B cell (primary cell): ENCODE results near the gene SESTD1. TPM values are rescaled to one million over a fixed set of nuclear protein-coding genes. Genes with fewer than 3 reads are reported as not detected.

Experiments used
- ATAC-seq: fragments of 200-7000 bp; cut with Tn5 transposase; one replicate; pipeline ENCODE4 v1.10.0; 2021; ENCODE audit warnings: low read depth, mild to moderate bottlenecking, moderate number of reproducible peaks, moderate library complexity
- CTCF ChIA-PET: fragments of 350-600 bp; sonication (Branson Sonifier 250); formaldehyde crosslinking; loops from one replicate; lab custom pipeline; 2021; ENCODE audit warnings: antibody characterized with exemption, inconsistent platforms; lab: Charles Lee
- POLR2A ChIA-PET: fragments of 350-600 bp; sonication (Branson Sonifier 250); formaldehyde crosslinking; loops from one replicate; lab custom pipeline; 2021; ENCODE audit warnings: antibody characterized with exemption; lab: Charles Lee
- DNase-seq: peaks from one replicate; pipeline ENCODE4 v3.0.0; 2013
- H2AFZ ChIP-seq: 2 replicates; pipeline ENCODE4 v1.6.1; 2012; ENCODE audit warnings: mild to moderate bottlenecking, low read depth, low read length; ENCODE audit not compliant: insufficient read depth, poor library complexity, severe bottlenecking
- H3K27ac ChIP-seq, 2 donors: 1 replicate in 1 of 2; 2 replicates in 1 of 2; pipeline ENCODE4 v1.5.1; 2012 to 2013; ENCODE audit warnings: low read length in 2 of 2, mild to moderate bottlenecking in 2 of 2, moderate library complexity in 1 of 2
- H3K27me3 ChIP-seq, 4 experiments: fragments of 200-600 bp in 1 of 4; sonication (generic) in 1 of 4; replicated peaks in 1 of 4; 1 replicate in 2 of 4; 2 replicates in 2 of 4; pipeline versions ENCODE4 v1.6.1 to v1.7.0; 2013 to 2016; ENCODE audit warnings: low read length in 3 of 4, mild to moderate bottlenecking in 2 of 4, mixed read lengths in 1 of 4, moderate library complexity in 1 of 4; ENCODE audit not compliant: insufficient read depth in 4 of 4, control insufficient read depth in 3 of 4; ENCODE audit errors: control extremely low read depth in 1 of 4
- H3K36me3 ChIP-seq, 2 experiments: replicated peaks in 1 of 2; 1 replicate in 1 of 2; 2 replicates in 1 of 2; pipeline versions ENCODE4 v1.6.1 to v1.7.1; 2013; ENCODE audit warnings: low read length in 1 of 2; ENCODE audit not compliant: insufficient read depth in 2 of 2, control insufficient read depth in 1 of 2; ENCODE audit errors: control extremely low read depth in 1 of 2, extremely low read depth in 1 of 2
- H3K4me1 ChIP-seq, 2 donors: fragments of 200-600 bp in 1 of 2; sonication (generic) in 1 of 2; 1 replicate in 1 of 2; 2 replicates in 1 of 2; pipeline versions ENCODE4 v1.5.1 to v1.6.1; 2013 to 2017; ENCODE audit warnings: low read length in 2 of 2; ENCODE audit not compliant: control insufficient read depth in 2 of 2, insufficient read depth in 2 of 2
- H3K4me2 ChIP-seq: replicated peaks from 2 replicates; pipeline ENCODE3; 2012; ENCODE audit warnings: mild to moderate bottlenecking, low read depth, low read length; ENCODE audit not compliant: poor library complexity, severe bottlenecking
- H3K4me3 ChIP-seq, 5 experiments: fragments of 200-600 bp in 1 of 5; sonication (generic) in 1 of 5; 1 replicate in 3 of 5; 2 replicates in 2 of 5; pipeline versions ENCODE4 v1.5.1 to v1.7.0; 2011 to 2016; ENCODE audit warnings: low read length in 4 of 5, mild to moderate bottlenecking in 4 of 5, low read depth in 2 of 5, control low read depth in 1 of 5, moderate library complexity in 1 of 5; ENCODE audit not compliant: insufficient read depth in 1 of 5; ENCODE audit errors: control extremely low read depth in 1 of 5, extremely low read depth in 1 of 5
- H3K79me2 ChIP-seq: fragments of 200-600 bp; sonication (generic); one replicate; pipeline ENCODE4 v1.6.0; 2016; ENCODE audit warnings: low read length; ENCODE audit not compliant: control insufficient read depth, insufficient read depth
- H3K9ac ChIP-seq: fragments of 200-600 bp; sonication (generic); 2 replicates; pipeline ENCODE4 v1.6.1; 2017; ENCODE audit warnings: mild to moderate bottlenecking, low read length, moderate library complexity
- H3K9me3 ChIP-seq, 3 donors: one replicate each; pipeline versions ENCODE4 v1.6.1 to v1.7.1; 2013; ENCODE audit warnings: low read length in 2 of 3; ENCODE audit not compliant: control insufficient read depth in 2 of 3, insufficient read depth in 1 of 3; ENCODE audit errors: control extremely low read depth in 1 of 3
- H4K20me1 ChIP-seq: 2 replicates; pipeline ENCODE4 v1.6.0; 2012; ENCODE audit warnings: mild to moderate bottlenecking, low read length; ENCODE audit not compliant: insufficient read depth, control insufficient read depth, poor library complexity, severe bottlenecking
- H3K27ac Mint-ChIP-seq: one replicate; pipeline ENCODE4 v1.8.0; 2021; ENCODE audit warnings: mixed read lengths
- H3K27me3 Mint-ChIP-seq: one replicate; pipeline ENCODE4 v1.8.0; 2021; ENCODE audit warnings: mixed read lengths
- H3K4me1 Mint-ChIP-seq: one replicate; pipeline ENCODE4 v1.8.0; 2021; ENCODE audit warnings: mixed read lengths
- H3K4me3 Mint-ChIP-seq: one replicate; pipeline ENCODE4 v1.8.0; 2021; ENCODE audit warnings: mixed read lengths
- H3K9me3 Mint-ChIP-seq: one replicate; pipeline ENCODE4 v1.8.0; 2022; ENCODE audit warnings: mixed read lengths; ENCODE audit not compliant: insufficient read depth
- CTCF ChIP-seq: fragments of 200-600 bp; IDR thresholded peaks from one replicate; pipeline ENCODE4 v1.8.0; 2022; ENCODE audit warnings: antibody characterized with exemption, mild to moderate bottlenecking
- EZH2 ChIP-seq: IDR thresholded peaks from 2 replicates; pipeline ENCODE4 v1.6.1; 2012; ENCODE audit warnings: borderline replicate concordance, low read depth, mild to moderate bottlenecking, moderate library complexity, low read length; ENCODE audit not compliant: insufficient read depth, poor library complexity, severe bottlenecking
- WGBS: methylation state at CpG from one replicate; pipeline ENCODE4 v1.1.5; 2013; ENCODE audit warnings: missing lambda C conversion rate; ENCODE audit not compliant: insufficient coverage; 5-methylcytosine and 5-hydroxymethylcytosine counted together
- intact Hi-C: fragments of 100-400 bp; cut with micrococcal nuclease; formaldehyde crosslinking; loops from one replicate; pipeline ENCODE4 v1.10.0; 2022
- polyA plus RNA-seq: library from polyadenylated mRNA; depleted of rRNA; stranded (reverse); fragments of >200 nt; gene quantifications from 2 replicates; pipeline ENCODE4 v1.2.3, GENCODE V29; 2012
- total RNA-seq, 2 donors: library from RNA; stranded (reverse); fragments of 120-200 nt in 1 of 2; gene quantifications; 1 replicate in 1 of 2; 2 replicates in 1 of 2; pipeline versions ENCODE4 v1.2.3 to v1.2.4, GENCODE V29; 2013 to 2022

Gene SESTD1
- total and polyA plus RNA-seq, 2 donors (not counting 1 experiment from before 2014, with no cell fraction given): 52.0 to 66.1 TPM

GRCh38 chr2:179191110-179191509 lies 73.5 kb downstream of the SESTD1 start:
- TF ChIP-seq CTCF (no peak), EZH2 (no peak)
- CTCF ChIA-PET: no interaction called here
- H3K27ac Mint-ChIP-seq: no peak overlapping the region
- peaks cover 97% of the 10 kb centered on the region for H3K79me2 ChIP-seq
- peaks cover 41% of the 10 kb centered on the region for H4K20me1 ChIP-seq
- 86% methylated on average over 1 of the region's 2 CpGs for WGBS
- no peak overlapping the region for H3K4me3 Mint-ChIP-seq
- H3K4me1 ChIP-seq: peaks cover 12 to 16% of the 10 kb centered on the region in 2 donors
- DNase-seq (peak; percentile 0), ATAC-seq (no peak)
- H2AFZ ChIP-seq: no peak overlapping the region
- no peak overlapping the region for H3K9ac ChIP-seq
- no peak overlapping the region for H3K4me3 ChIP-seq
- intact Hi-C loops: no loop called here
- H3K27ac ChIP-seq: no peak overlapping the region
- no peak overlapping the region for H3K4me2 ChIP-seq
- peaks cover 8 to 25% (median 11%) of the 10 kb centered on the region in 3 donors for H3K9me3 ChIP-seq
- peaks cover 12 to 26% of the 10 kb centered on the region in 2 experiments for H3K36me3 ChIP-seq
- H3K27me3 ChIP-seq: no peaks in the 10 kb centered on the region
- H3K9me3 Mint-ChIP-seq: peaks cover 11% of the 10 kb centered on the region
- POLR2A ChIA-PET: no interaction called here
- H3K27me3 Mint-ChIP-seq: no peaks in the 10 kb centered on the region
- peaks cover 71% of the 10 kb centered on the region for H3K4me1 Mint-ChIP-seq

- ChIA-PET CTCF (interaction anchor here (1.2 kb wide), 1 partner anchor 33 kb away, joined by 7 read pairs; no protein-coding TSS in a partner anchor), POLR2A (no interaction called here)
- Mint-ChIP-seq H3K27ac (no peak overlapping the region), H3K9me3 (peaks cover 8% of the 10 kb centered on the region), H3K27me3 (no peaks in the 10 kb centered on the region), H3K4me1 (peaks cover 50% of the 10 kb centered on the region), H3K4me3 (no peak overlapping the region)
- H3K27ac ChIP-seq: no peak overlapping the region
- peaks cover 20% of the 10 kb centered on the region for H4K20me1 ChIP-seq
- no peak overlapping the region for H3K4me2 ChIP-seq
- H2AFZ ChIP-seq: no peak overlapping the region
- no peak overlapping the region for H3K9ac ChIP-seq
- TF ChIP-seq EZH2 (no peak), CTCF (no peak)
- intact Hi-C loops: no loop called here
- H3K79me2 ChIP-seq: peaks cover 49% of the 10 kb centered on the region
- H3K9me3 ChIP-seq: peaks cover 3 to 12% (median 8%) of the 10 kb centered on the region in 3 donors
- no peaks in the 10 kb centered on the region for H3K27me3 ChIP-seq
- H3K4me1 ChIP-seq: peaks cover 5% of the 10 kb centered on the region in 2 donors
- DNase-seq (peak; percentile 1), ATAC-seq (no peak)
- peaks cover 12 to 29% of the 10 kb centered on the region in 2 experiments for H3K36me3 ChIP-seq
- WGBS: no CpG with 5 or more reads among the region's 1 CpG
- no peak overlapping the region for H3K4me3 ChIP-seq
These were observed 78.5 kb downstream of the SESTD1 start for GRCh38 chr2:179186126-179186525.
